BE2C (cell line): Measurements from ENCODE around the gene NAGPA.

Experiments
- DNase-seq: peaks from one replicate; pipeline ENCODE4 v3.0.0-alpha.2; 2020
- H3K27me3 ChIP-seq: fragments of 250-450 bp; sonication (Bioruptor Pico); 2 replicates; pipeline ENCODE4 v1.5.1; 2020; ENCODE audit warnings: mild to moderate bottlenecking
- H3K36me3 ChIP-seq: fragments of 250-450 bp; sonication (Bioruptor Pico); 2 replicates; pipeline ENCODE4 v1.5.1; 2020; ENCODE audit warnings: mild to moderate bottlenecking
- H3K4me1 ChIP-seq: fragments of 250-450 bp; sonication (Bioruptor Pico); 2 replicates; pipeline ENCODE4 v1.5.1; 2020
- H3K4me3 ChIP-seq: 2 replicates; pipeline ENCODE4 v1.5.1; 2011; ENCODE audit warnings: low read depth, low read length
- H3K9me3 ChIP-seq: fragments of 250-450 bp; sonication (Bioruptor Pico); 2 replicates; pipeline ENCODE4 v1.5.1; 2020
- TF ChIP-seq, protein P1 (sequence below): IDR thresholded peaks from 2 replicates; pipeline ENCODE4 v1.5.1; 2012; ENCODE audit warnings: mild to moderate bottlenecking, low read depth, low read length

NAGPA gene

GRCh38 chr16:5073279-5073629 lies 39.5 kb upstream of the NAGPA start:
- TF ChIP-seq, protein P1, sequence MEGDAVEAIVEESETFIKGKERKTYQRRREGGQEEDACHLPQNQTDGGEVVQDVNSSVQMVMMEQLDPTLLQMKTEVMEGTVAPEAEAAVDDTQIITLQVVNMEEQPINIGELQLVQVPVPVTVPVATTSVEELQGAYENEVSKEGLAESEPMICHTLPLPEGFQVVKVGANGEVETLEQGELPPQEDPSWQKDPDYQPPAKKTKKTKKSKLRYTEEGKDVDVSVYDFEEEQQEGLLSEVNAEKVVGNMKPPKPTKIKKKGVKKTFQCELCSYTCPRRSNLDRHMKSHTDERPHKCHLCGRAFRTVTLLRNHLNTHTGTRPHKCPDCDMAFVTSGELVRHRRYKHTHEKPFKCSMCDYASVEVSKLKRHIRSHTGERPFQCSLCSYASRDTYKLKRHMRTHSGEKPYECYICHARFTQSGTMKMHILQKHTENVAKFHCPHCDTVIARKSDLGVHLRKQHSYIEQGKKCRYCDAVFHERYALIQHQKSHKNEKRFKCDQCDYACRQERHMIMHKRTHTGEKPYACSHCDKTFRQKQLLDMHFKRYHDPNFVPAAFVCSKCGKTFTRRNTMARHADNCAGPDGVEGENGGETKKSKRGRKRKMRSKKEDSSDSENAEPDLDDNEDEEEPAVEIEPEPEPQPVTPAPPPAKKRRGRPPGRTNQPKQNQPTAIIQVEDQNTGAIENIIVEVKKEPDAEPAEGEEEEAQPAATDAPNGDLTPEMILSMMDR = no peak
- no peak overlapping the region for H3K4me3 ChIP-seq
- no peaks in the 10 kb centered on the region for H3K9me3 ChIP-seq
- H3K4me1 ChIP-seq = no peaks in the 10 kb centered on the region
- no peaks in the 10 kb centered on the region for H3K27me3 ChIP-seq
- peaks cover 28% of the 10 kb centered on the region for H3K36me3 ChIP-seq
- no peak for DNase-seq

DNA sequence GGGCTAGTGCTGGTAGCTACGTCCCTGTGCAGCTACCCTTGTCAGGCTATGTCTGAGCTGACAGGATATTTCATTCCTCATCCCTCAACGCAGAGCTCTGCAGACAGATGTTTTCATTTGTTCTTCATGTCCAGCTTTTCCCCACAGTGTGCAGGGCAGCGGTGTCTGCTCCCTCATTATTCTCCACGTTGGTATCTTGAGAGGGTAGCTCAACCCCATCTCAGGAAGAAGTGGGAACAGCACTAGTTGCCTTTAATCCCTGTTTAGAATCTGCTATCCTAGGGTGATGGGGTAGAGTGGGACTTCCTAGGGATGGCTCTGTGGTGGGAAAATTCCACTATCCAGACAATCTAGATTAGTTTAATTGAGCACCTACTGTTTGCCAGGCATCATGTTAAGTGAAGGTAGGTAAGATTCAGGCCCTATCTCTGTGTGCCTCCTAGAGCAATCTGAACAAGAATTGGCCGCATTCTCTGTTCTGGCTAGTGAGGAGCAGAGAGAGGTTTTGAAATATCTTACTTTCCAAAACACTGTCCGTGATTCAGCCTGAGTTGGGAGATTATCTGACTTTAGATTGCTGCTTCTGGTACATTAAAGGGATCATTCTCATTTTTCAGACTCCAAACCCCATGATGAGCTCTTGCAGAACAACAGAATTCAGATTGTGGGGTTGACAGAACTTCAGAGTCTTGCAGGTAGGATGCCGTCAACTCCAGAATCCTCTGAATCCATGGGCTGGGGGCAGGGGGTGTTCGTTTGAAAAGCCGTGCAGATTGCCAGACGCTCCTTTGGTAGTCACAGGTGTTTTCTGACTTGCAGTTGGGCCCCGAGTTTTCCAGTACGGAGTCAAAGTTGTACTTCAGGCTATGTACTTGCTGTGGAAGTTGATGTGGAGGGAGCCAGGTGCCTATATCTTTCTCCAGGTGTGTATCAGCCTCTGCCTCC lies 38.9 kb upstream of the NAGPA start:
- H3K4me3 ChIP-seq = peak overlapping the region; percentile 81
- H3K4me1 ChIP-seq = no peaks in the 10 kb centered on the region
- DNase-seq = no peak

DNA sequence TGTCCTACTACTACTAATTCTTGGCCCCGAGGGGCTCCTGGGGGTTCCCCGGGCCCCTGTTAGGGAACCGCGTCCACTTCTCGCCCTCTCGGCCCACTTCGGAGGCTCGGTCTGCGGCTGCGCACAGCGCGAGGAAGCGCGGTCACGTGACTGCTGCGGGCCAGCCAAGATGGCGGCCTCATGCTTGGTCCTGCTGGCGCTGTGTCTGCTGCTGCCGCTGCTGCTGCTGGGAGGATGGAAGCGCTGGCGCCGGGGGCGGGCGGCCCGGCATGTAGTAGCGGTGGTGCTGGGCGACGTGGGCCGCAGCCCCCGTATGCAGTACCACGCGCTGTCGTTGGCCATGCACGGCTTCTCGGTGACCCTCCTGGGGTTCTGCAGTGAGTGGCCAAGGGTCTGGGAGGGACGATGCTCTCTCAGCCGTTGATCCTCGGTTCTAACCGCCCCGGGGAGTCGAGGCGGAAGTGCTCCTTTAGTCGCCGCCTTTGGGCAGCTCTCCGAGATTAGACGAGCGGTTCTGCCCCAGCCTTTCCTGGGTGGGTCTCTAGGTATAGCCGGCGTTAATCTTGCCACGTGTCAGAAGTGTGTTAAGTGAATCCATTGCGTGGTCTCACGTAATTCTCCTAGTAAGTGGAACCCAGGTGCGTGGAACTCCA lies 38.1 kb upstream of the NAGPA start, which contains the start of gene ALG1:
Gene ALG1, plus strand, starts transcription at position 163 of the 653 bp plus-strand sequence. Its CDS starts 7 bp downstream, at position 170.
- peaks cover 8% of the 10 kb centered on the region; the same call in 1 of the 2 replicates for H3K27me3 ChIP-seq
- H3K4me1 ChIP-seq = no peaks in the 10 kb centered on the region
- H3K36me3 ChIP-seq = peaks cover 20% of the 10 kb centered on the region; the same call in 1 of the 2 replicates
- DNase-seq = peak; percentile 91
- TF ChIP-seq, protein P1 = no peak
- H3K4me3 ChIP-seq = peak within 1 kb of the TSS; percentile 81
- no peaks in the 10 kb centered on the region for H3K9me3 ChIP-seq

More for the DNA sequence above, 38.9 kb upstream of the NAGPA start:
- H3K27me3 ChIP-seq = peaks cover under 1% of the 10 kb centered on the region; the same call in 1 of the 2 replicates
- no peaks in the 10 kb centered on the region for H3K9me3 ChIP-seq
- peaks cover 26% of the 10 kb centered on the region for H3K36me3 ChIP-seq
- TF ChIP-seq, protein P1 = no peak

DNA sequence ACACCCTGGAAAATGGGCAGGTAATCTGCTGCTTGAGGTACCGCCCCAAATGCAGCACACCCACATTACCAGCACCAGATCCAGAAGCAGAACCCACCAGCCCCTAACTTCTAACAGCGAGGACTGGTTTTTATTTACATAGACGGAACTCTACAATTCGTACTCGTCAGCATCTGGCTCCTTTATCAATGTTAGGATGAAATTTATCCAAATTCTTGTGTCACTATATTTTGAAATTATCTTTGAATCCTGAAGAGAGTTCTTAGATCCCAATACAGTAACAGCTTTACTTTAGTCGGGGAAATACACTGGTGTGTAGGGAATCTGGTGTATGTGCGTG lies 37.6 kb upstream of the NAGPA start:
- H3K36me3 ChIP-seq = peaks cover 19% of the 10 kb centered on the region; the same call in 1 of the 2 replicates
- H3K4me1 ChIP-seq = no peaks in the 10 kb centered on the region
- no peaks in the 10 kb centered on the region for H3K9me3 ChIP-seq
- TF ChIP-seq, protein P1 = no peak
- H3K27me3 ChIP-seq = peaks cover 13% of the 10 kb centered on the region
- DNase-seq = no peak
- H3K4me3 ChIP-seq = peak overlapping the region; percentile 81

GRCh38 chr16:5070431-5071186 lies 36.9 kb upstream of the NAGPA start:
- Histone ChIP-seq H3K27me3 (peaks cover 20% of the 10 kb centered on the region), H3K4me1 (no peaks in the 10 kb centered on the region), H3K9me3 (no peaks in the 10 kb centered on the region), H3K36me3 (peaks cover 12% of the 10 kb centered on the region; the same call in 1 of the 2 replicates), H3K4me3 (no peak overlapping the region)
- TF ChIP-seq, protein P1 = no peak
- no peak for DNase-seq
